ENCODE results near the gene KRTAP12-3.
"Not testable (repeated sequence)": the region's sequence is repeated elsewhere in the genome, so short reads cannot be mapped to it uniquely, and the experiment has no call there.

The KRTAP12-3 gene

GRCh38 chr21:44657635-44658540 lies at the start of gene KRTAP12-3:
TSS of gene KRTAP12-3 (plus strand) at chr21:44657932. CDS start at chr21:44657980, 48 bp downstream.
- no peak for DNase-seq

GRCh38 chr21:44609193-44609592 lies 48.5 kb upstream of the KRTAP12-3 start:
- DNase-seq = no peak

DNA sequence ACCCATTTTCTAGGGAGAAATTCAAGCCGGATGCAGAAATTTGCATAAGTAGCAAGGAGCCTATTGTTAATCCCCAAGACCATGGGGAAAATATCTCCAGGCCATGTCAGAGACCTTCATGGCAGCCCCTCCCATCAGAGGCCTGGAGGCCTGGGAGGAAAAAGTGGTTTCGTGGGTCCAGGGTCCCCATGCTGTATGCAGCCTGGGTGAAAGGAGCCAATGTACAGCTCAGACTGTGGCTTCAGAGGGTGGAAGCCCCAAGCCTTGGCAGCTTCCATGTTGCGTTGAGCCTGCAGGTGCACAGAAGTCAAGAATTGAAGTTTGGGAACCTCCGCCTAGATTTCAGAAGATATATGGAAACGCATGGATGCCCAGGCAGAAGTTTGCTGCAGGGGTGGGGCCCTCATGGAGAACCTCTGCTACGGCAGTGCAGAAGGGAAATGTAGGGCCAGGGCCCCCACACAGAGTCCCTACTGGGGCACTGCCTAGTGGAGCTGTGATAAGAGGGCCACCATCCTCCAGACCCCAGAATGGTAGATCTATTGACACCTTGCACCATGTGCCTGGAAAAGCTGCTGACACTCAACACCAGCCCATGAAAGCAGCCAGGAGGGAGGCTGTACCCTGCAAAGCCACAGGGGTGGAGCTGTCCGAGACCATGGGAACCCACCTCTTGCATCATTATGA lies 47.4 kb upstream of the KRTAP12-3 start:
- DNase-seq = not testable (repeated sequence)

GRCh38 chr21:44611551-44611950 lies 46.2 kb upstream of the KRTAP12-3 start:
- no peak for DNase-seq

GRCh38 chr21:44612029-44612486 lies 45.7 kb upstream of the KRTAP12-3 start, which contains the start of gene KRTAP10-8:
TSS of gene KRTAP10-8 (plus strand) at chr21:44612079. CDS start at chr21:44612101, 22 bp downstream.
- DNase-seq = no peak

DNA sequence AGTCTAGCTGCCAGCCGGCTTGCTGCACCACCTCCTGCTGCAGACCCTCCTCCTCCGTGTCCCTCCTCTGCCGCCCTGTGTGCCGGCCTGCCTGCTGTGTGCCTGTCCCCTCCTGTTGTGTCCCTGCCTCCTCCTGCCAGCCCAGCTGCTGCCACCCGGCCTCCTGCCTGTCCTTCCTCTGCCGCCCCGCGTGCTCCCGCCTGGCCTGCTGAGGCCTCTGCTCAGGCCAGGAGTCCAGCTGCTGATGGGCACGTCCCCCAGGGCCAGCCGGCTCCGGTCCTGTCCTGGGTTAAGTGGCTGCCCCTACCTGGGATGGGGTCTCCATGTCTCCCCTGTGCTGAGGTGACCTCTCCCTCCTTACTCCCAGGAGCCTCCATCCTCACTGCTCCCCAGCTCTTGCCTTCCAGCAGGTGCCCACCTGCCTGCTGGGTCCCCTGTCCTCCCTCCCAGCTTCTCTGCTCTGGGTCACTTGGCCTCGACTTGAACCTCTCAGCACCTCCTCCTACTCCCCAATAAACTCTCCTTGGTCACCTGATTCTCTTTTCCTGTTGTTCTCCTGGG lies 45.0 kb upstream of the KRTAP12-3 start:
- DNase-seq = no peak

GRCh38 chr21:44613386-44614155 lies 44.2 kb upstream of the KRTAP12-3 start:
- DNase-seq = no peak

DNA sequence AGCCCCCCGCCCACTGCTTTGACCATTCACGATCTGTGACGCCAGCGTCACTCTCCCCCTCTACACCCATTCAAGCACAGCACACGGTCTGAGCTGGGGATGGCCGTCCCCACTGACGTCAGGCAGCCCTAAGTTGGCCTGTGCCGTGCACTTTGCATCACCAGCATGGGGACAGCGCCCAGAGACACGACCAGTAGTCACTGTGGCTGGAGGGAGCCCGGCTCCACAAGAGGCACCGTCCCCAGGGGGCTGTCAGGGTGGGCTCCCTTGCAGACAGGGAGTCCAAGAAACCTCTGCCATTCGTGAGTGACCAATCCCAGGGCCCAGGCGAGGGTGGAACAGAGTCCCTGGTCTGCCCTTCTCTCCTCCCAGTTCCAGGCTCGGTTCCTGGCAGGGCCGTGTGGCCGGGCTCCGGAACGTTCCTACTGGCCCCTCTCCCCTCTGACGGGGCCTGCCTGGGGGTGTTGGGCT lies 43.5 kb upstream of the KRTAP12-3 start:
- no peak for DNase-seq

GRCh38 chr21:44614961-44615391 lies 42.8 kb upstream of the KRTAP12-3 start:
- no peak for DNase-seq

- DNase-seq = no peak
Measured at GRCh38 chr21:44615466-44615865, 42.3 kb upstream of the KRTAP12-3 start.

GRCh38 chr21:44615911-44616590 lies 41.7 kb upstream of the KRTAP12-3 start:
- DNase-seq = no peak

- DNase-seq = no peak
Measured at GRCh38 chr21:44616591-44616926, 41.2 kb upstream of the KRTAP12-3 start.

- no peak for DNase-seq
Measured at GRCh38 chr21:44617071-44617501, 40.6 kb upstream of the KRTAP12-3 start.

DNA sequence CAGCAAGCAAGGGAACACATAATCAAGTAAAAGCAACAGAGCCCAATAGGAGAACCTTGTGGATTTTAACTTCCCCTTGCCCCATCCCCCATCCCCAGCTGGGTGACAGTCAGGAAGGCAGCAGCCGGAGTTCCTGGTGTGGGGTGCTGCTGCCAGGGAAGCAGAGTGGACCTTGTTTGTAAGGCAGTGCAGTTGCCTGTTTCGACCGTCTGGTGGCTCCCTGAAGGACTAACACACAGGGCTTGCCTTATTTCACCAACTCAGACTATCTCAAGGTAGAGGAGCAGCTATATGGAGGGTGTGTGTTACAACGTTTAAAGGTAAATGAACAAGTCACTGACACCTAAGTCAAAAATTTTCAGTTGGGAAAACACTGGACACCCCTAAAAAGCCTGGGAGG lies 39.2 kb upstream of the KRTAP12-3 start:
- no peak for DNase-seq

DNA sequence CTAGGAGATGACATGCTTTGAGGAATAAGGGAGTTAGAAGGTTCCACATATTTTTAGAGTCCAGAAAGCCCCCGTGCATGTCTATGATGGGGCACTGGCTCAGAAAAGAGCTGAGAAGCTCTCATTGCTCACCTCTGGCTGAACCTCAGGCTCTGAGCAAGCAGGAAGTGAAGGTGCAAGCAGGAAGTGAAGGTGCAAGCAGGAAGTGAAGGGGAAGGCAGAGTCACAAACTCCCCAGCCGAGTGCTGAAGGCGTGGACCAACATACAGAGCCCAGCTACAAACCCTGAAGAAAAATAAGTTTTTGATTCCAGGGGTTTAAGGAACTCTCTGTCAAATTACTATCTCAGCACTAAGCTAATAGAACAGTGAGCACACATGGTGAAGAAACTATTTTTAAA lies 38.8 kb upstream of the KRTAP12-3 start:
- DNase-seq = no peak

DNA sequence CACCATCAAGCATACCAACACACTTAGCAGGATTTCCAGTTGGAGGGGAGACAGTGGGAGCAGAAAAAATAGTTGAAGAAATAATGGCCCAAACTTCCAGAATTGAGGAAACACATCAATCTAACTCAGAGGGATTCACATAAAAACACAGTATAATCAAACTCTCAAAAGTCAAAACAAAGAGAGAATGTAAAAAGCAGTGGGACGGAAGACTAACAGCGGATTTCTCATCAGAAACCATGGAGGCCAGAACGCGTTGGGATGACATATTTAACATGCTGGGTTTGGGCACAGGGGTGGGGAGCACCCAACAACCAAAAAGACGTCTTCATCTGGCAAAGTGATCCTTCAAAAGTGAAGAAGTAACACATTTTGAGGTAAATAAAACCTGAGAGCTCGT lies 37.8 kb upstream of the KRTAP12-3 start:
- DNase-seq = no peak

DNA sequence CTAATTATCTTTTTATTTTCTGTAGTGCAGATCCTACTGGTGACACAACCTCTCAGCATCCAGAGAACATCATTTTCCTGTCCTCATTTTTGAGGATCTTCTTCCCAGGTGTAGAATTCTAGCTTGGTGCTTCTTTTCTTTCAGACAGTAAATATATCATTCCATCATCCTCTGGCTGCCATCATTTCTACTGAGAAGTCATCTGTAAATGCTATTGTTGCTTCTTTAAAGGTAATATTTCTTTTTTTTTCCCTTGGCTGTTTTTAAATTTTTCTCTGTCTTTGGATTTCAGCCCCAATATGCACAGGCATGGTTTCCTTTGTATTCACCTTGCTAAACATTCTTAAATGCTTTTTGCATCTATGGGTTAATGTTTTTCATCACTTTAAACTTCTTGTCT lies 34.2 kb upstream of the KRTAP12-3 start:
- no peak for DNase-seq

DNA sequence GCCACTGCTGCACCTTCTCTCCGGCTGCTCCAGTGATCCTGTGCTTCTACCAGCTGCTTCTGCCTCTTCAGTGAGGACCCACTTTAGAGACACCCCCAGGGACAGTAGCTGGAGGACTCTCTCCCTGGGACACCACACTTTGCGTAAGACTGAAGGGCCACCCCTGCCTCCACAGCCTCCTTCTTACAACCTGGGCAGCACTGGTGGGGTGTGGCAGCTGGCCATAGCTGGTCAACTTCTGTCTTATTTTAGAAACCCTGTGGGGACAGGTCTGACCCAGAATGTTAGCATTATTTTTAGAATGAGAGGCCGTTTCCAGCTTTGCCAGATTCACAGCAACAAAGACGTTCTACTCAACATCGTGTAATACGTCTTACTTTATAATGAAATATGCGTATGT lies 32.0 kb upstream of the KRTAP12-3 start:
- no peak for DNase-seq

DNA sequence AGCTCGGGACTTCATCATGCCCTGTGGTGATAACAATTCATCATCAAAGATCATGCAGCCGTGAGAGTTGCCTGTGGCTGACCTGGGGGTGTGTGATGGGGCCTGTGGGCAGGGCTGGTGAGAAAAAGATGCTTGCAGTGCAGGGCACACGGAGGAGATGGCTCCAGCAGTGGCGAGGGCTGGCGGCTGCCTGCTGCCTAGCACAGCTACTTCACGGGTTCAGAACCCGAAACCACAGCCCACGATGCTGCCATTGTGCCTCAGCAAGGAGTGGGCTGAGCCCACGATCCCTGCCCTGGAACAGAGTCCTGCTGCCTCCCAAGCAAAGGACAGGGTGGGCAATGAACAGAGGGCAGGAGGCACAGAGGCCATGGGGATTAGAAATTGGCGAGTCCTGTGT lies 31.5 kb upstream of the KRTAP12-3 start:
- DNase-seq = no peak

DNA sequence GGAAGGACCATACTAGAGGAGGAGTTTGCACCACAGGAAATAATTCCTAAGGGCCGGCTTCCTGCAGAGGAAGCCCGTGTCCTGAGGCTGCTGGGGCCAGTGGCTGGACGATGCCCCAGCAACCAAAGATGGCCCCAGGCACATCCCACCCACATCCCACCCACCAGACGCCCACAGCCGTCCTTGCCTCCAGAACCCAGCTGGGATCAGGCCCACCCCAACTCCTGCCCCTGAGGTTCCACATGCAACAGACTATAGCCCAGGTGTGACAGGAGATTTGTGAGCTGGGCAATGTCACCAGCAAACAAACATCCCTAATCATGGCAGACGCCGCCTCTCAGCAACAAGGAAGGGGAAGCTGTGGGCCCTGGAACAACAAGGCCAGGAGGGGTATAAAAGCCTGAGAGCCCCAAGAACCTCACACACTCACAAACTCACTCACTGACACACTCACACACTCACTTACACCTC lies 31.0 kb upstream of the KRTAP12-3 start, which contains the start of gene KRTAP10-9:
TSS of gene KRTAP10-9 (plus strand) at position 421 of the 471 bp plus-strand sequence. CDS start 79 bp downstream, outside the sequence.
- no peak for DNase-seq

- DNase-seq = not testable (repeated sequence)
Measured at GRCh38 chr21:44627181-44627822, 30.4 kb upstream of the KRTAP12-3 start.

All from DMS79 (cell line).